Stimulated activated CD4-positive, alpha-beta T cell treated with anti-CD3 and anti-CD28 coated beads, Interleukin-1b, Interleukin-23, amount 100 ng/mL, for 1 hour (primary cell): Measurements from ENCODE around the gene NAV2.
"Not testable (repeated sequence)": the region's sequence is repeated elsewhere in the genome, so short reads cannot be mapped to it uniquely, and the experiment has no call there.

Source experiments
- DNase-seq, 2 donors: peaks; one replicate each; pipeline ENCODE4 v3.0.0-alpha.2; 2020; ENCODE audit warnings: low read depth in 2 of 2

Gene NAV2

DNA sequence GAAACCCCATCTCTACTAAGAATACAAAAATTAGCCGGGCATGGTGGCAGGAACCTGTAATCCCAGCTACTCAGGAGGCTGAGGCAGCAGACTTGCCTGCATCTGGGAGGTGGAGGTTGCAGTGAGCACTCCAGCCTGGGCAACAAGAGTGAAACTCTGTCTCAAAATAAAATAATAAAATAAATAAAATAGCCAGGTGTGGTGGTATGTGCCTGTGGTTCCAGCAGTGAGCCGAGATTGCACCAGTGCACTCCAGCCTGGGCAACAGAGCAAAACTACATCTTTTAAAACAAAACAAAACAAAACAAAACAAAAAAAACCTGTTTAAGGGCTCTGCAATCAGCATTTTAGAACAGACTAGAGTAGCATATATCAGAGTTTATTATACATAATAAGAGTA is 214.8 kb downstream of the NAV2 start:
- DNase-seq, result not testable (repeated sequence)

GRCh38 chr11:19929147-19929546 is 216.5 kb downstream of the NAV2 start:
- no peak for DNase-seq

GRCh38 chr11:19929655-19930054 is 217.0 kb downstream of the NAV2 start:
- no peak for DNase-seq

GRCh38 chr11:19931141-19931770 is 218.6 kb downstream of the NAV2 start:
- no peak for DNase-seq

- no peak for DNase-seq
Measured at GRCh38 chr11:19931771-19932369, 219.2 kb downstream of the NAV2 start.

DNA sequence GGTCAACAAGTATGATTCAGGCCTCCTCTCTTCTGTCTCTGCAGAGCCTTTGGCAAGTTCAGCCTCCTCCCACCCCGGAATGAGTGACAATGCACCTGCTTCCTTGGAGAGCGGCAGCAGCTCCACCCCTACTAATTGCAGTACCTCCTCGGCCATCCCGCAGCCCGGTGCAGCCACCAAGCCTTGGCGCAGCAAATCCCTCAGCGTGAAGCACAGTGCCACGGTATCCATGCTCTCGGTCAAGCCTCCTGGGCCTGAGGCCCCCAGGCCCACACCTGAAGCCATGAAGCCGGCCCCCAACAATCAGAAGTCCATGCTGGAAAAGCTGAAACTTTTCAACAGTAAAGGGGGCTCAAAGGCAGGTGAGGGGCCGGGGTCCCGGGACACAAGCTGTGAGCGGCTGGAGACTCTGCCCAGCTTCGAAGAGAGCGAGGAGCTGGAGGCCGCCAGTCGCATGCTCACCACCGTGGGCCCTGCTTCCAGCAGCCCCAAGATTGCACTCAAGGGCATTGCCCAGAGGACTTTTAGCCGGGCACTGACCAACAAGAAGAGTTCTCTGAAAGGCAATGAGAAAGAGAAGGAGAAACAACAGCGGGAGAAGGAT is 220.6 kb downstream of the NAV2 start:
- no peak for DNase-seq

DNA sequence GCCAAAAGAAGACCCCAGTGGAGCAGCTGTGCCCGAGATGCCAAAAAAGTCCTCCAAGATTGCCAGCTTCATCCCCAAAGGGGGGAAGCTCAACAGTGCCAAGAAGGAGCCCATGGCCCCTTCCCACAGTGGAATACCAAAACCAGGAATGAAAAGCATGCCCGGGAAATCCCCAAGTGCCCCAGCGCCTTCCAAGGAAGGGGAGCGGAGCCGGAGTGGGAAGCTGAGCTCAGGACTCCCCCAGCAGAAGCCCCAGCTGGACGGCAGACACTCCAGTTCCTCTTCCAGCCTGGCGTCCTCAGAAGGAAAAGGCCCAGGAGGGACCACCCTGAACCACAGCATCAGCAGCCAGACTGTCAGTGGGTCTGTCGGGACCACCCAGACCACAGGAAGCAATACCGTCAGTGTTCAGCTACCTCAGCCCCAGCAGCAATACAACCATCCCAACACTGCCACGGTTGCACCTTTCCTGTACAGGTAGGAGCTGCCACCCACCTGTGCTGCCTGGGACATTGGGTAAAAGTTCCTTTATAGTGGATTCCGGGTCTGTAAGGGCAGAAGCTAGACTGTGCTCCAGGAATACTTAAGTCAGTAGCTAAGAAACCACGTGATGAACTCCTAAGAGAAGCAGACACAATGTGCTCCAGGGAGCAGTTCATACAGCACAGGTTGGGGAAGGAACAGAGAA is 221.3 kb downstream of the NAV2 start:
- no peak for DNase-seq

- no peak for DNase-seq
Measured at GRCh38 chr11:19934828-19935259, 222.2 kb downstream of the NAV2 start.

DNA sequence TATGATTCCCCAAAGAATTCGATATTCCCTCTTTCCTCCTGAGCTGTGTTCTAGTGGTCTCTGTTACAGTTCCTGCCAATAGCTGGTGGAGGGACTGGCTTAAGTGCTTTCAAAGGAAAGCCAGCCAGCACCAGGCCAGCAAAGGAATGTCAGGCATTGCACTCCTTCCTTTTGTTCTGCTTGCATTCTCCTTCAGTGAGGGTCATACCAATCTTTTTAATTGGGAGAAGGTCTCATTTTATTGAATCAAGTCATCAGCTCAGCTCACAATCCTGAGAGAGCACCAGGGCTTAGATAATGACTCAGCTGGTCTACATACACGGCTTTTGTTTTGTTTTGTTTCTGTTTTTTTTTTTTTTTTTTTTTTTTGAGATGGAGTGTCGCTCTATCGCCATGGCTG is 222.9 kb downstream of the NAV2 start:
- DNase-seq, result no peak

DNA sequence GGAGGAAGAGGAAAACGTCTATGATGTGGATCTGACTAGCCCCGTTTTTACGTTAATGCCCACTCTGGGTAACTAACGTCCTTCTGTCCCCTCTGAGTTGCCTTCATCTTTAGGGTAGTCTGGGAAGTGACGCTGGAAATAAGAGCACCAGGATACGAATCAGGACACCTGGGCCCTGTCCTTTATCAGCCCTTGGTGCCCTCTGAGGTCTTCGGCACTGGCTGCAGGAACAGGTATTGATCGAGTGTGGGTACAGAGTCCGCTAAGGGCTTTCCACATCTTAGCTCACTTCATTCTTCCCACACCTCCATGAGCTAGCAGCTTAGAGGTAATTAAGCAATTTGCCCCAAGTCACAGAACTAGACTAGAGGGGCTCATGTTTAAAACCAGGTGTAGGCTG is 223.8 kb downstream of the NAV2 start:
- no peak for DNase-seq

GRCh38 chr11:19938169-19938856 is 225.7 kb downstream of the NAV2 start:
- no peak for DNase-seq

GRCh38 chr11:19938866-19939265 is 226.2 kb downstream of the NAV2 start:
- no peak for DNase-seq

- no peak for DNase-seq
Measured at GRCh38 chr11:19939415-19939929, 226.8 kb downstream of the NAV2 start.

DNA sequence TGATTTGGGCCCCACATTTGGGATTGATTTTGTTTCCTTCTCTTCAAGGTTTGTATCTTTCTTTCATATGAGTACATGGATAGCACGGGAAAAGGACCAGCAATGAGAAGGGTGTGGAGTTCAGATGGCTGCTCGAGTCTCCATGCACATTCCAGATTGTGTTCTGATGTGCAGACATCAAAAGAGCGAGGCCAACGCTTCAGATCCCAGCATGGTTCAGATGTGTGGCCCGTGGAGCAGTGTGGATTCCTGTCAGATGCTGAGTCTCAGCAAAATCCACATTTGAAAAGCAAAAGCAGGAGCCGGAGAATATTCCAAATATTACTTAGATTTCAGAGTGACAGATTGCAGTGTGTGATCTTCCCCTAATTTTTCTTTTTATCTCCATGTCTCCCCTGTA is 228.2 kb downstream of the NAV2 start:
- no peak for DNase-seq

DNA sequence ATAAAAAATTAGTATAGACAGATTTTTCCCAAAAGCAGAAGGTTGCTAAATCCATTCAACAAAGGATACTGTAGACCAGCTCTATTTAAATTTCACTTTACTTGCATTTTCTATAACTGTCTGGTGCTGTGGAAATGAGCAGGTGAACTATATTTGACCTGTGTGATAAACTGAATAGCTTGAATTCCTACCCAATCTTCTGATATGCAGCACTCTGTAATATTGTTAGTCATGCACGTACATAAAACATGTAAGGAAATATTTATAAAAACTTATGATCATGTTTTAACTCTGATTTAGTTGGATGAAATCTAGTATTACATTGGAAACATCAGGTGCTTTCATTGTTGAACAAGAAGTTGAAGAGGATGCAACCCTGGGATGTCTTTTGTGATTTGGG is 234.0 kb downstream of the NAV2 start:
- no peak for DNase-seq

GRCh38 chr11:19947537-19948114 is 235.0 kb downstream of the NAV2 start:
- no peak for DNase-seq

DNA sequence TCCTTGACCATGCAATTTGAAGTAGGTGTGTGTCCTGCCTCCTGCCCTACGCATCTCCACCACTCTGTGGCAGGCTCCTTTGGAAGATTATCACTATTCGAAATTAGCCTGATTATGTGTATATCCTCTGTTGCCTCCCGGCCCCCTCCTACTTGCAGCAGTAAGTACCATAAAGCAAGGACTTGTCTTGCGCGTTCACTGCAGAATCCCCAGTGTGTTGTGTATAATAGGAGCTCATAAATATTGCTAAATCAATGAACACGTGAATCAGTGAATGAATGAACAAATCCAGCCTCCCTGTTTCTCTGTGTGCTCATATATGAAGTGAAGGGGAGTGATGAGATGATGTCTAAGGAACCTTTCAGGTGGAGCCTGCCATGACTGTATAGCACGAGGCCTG is 237.0 kb downstream of the NAV2 start:
- DNase-seq, result no peak

DNA sequence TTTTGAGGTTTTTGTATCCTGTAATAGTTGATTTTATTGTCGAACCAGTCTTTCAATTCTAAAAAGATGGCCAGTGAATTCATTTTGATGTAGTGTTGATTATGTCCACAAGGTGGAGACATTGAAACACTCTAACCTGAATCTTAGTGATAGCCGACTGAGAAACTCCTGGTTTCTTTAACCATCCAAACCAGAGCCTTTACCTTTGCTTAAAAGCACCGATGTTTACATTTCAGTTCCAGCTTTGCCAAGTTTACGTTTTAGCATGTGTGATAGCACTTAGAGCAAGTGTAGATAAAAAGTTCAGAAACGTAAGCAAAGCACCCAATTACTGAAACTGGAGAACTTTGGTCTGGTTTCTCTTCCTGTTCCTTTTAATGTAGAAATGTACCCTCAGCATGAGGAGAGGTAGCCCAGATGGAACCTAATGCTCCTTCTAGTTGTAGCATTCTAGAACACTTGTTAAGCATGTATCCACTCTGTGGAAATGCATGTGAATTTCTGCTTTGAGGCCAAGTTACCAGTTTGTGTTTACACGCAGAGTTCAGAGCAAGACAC is 239.0 kb downstream of the NAV2 start:
- DNase-seq, result no peak

DNA sequence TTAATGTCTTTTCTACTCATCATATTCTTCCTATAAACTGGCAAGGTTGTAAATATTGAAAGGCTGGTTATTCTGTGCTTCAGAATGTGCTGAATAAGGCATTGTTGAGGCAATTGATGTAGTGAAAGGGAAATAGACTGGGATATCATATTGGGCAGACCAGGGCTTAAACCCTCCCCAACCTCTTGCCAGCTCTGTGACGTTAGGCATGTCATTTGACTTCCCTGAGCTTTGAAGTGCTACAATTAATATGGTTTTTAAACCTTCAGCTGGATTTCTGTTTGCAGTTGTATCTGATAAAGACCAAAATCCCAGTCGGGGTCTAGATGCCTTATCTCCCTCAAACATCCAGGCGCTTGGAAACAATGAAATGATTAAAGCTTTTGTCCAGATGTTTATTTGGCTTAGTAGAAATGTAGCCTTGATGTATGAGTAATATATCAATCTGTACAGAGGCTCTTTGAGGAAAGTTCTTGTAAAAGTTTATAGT is 239.5 kb downstream of the NAV2 start:
- DNase-seq, result no peak

DNA sequence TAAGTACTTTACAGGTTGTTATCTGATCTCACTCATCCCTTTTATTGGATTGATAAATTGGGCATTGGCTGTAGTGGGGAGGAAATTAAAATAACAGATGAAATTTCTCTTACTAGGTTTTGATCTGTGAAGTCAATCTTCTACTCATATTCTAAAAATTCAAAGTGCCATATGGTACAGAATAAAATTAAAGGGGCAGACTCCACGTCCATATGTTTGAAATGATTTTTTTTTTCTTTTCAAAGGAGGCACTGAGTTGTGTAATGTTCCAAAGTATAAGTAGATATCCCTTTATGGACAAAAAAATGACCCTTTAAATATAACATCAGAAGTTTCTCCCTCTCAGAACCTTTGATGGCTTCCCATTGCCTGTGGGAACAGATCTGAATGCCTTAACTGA is 240.3 kb downstream of the NAV2 start:
- DNase-seq, result no peak

GRCh38 chr11:19953336-19953735 is 240.7 kb downstream of the NAV2 start:
- DNase-seq, result no peak
